K562 (cell line): ENCODE results near the gene GPSM3. TPM values are rescaled to one million over a fixed set of nuclear protein-coding genes. Genes with fewer than 3 reads are reported as not detected.

Experiments
- CEBPB ChIP-seq: fragments of 450-650 bp; IDR thresholded peaks from 2 replicates; pipeline ENCODE4 v1.6.1; 2016; ENCODE audit warnings: missing genetic modification characterization, missing compliant biosample characterization
- CHCHD3 ChIP-seq: fragments of 250-450 bp; sonication (Bioruptor Pico); IDR thresholded peaks from 2 replicates; pipeline ENCODE4 v2.1.2; 2022; ENCODE audit warnings: mild to moderate bottlenecking
- DMBX1 ChIP-seq: fragments of 250-450 bp; sonication (Bioruptor Pico); IDR thresholded peaks from 2 replicates; pipeline ENCODE4 v1.8.0; 2022; ENCODE audit warnings: inconsistent platforms, mild to moderate bottlenecking, moderate library complexity, borderline replicate concordance
- FOXK2 ChIP-seq, 2 experiments: fragments of 450-650 bp; IDR thresholded peaks in 1 of 2; conservative IDR thresholded peaks in 1 of 2; 2 replicates each; pipeline ENCODE4 v1.6.1; 2016; ENCODE audit warnings: low read depth in 2 of 2, mild to moderate bottlenecking in 1 of 2
- GATA2 ChIP-seq: sonication (generic); formaldehyde crosslinking; IDR thresholded peaks from 2 replicates; pipeline ENCODE4 v1.4.0; 2020; ENCODE audit warnings: mild to moderate bottlenecking, missing genetic modification reagents
- HDAC1 ChIP-seq, 2 experiments: fragments of 450-650 bp; IDR thresholded peaks; 2 replicates each; pipeline ENCODE4 v1.6.1; 2016 to 2017; ENCODE audit warnings: inconsistent platforms in 1 of 2, mild to moderate bottlenecking in 1 of 2, moderate library complexity in 1 of 2
- L3MBTL2 ChIP-seq: fragments of 450-650 bp; IDR thresholded peaks from 2 replicates; pipeline ENCODE4 v1.6.1; 2016; ENCODE audit warnings: mild to moderate bottlenecking, moderate library complexity
- MLX ChIP-seq, 2 experiments: fragments of 450-650 bp in 1 of 2; sonication (generic) in 1 of 2; formaldehyde crosslinking; conservative IDR thresholded peaks; 2 replicates each; pipeline versions ENCODE4 v1.4.0 to v1.8.1; 2020 to 2022; ENCODE audit warnings: mild to moderate bottlenecking in 1 of 2, missing genetic modification reagents in 1 of 2
- NRF1 ChIP-seq, 2 experiments: fragments of 450-650 bp; IDR thresholded peaks in 1 of 2; conservative IDR thresholded peaks in 1 of 2; 2 replicates each; pipeline ENCODE4 v1.6.1; 2014; ENCODE audit warnings: mild to moderate bottlenecking in 2 of 2
- PREB ChIP-seq: sonication (generic); formaldehyde crosslinking; IDR thresholded peaks from 2 replicates; pipeline ENCODE4 v1.8.1; 2023; ENCODE audit warnings: mild to moderate bottlenecking, missing genetic modification reagents
- SRSF7 ChIP-seq: fragments of 200-400 bp; formaldehyde crosslinking; optimal IDR thresholded peaks from 2 replicates; pipeline ENCODE3; 2017; ENCODE audit warnings: mild to moderate bottlenecking, low read depth, low read length
- TAF1 ChIP-seq: IDR thresholded peaks from 2 replicates; pipeline ENCODE4 v1.6.1; 2011; ENCODE audit warnings: mild to moderate bottlenecking, low read length, moderate library complexity; ENCODE audit not compliant: insufficient read depth, control insufficient read depth, severe bottlenecking; ENCODE audit errors: extremely low read depth
- ZBTB5 ChIP-seq: fragments of 450-650 bp; IDR thresholded peaks from 2 replicates; pipeline ENCODE4 v1.6.1; 2017; ENCODE audit warnings: antibody characterized with exemption
- ZSCAN29 ChIP-seq: fragments of 450-650 bp; IDR thresholded peaks from 2 replicates; pipeline ENCODE4 v1.6.1; 2017
- polyA plus RNA-seq, 8 experiments: library from polyadenylated mRNA; depleted of rRNA in 4 of 8; stranded (reverse) in 5 of 8; unstranded in 3 of 8; fragments of >200 nt; fragmentation: Nextera tagmentation in 2 of 8; fragmentation: Illumina TruSeq in 1 of 8; extraction: Ambion mirVana in 2 of 8; extraction: Trizol in 1 of 8; gene quantifications; 2 replicates each; pipeline versions ENCODE4 v1.2.1 to v1.2.3, GENCODE V29; 2011 to 2014; ENCODE audit warnings: inconsistent platforms in 1 of 8, missing spikeins in 1 of 8
- total RNA-seq, 7 experiments: library from RNA; depleted of rRNA in 6 of 7; stranded (reverse); fragments of >200 nt in 6 of 7; fragmentation: Illumina TruSeq in 2 of 7; extraction: Trizol in 2 of 7; gene quantifications; 2 replicates each; pipeline versions ENCODE4 v1.2.1 to v1.2.3, GENCODE V29; 2011 to 2021; ENCODE audit warnings: low replicate concordance in 1 of 7
- TF ChIP-seq, protein P1 (sequence below): fragments of 450-650 bp; IDR thresholded peaks from 2 replicates; pipeline ENCODE4 v1.6.1; 2016; ENCODE audit warnings: borderline replicate concordance
- TF ChIP-seq, protein P2 (sequence below): fragments of 450-650 bp; conservative IDR thresholded peaks from 2 replicates; pipeline ENCODE4 v1.6.1; 2016; ENCODE audit warnings: missing genetic modification characterization, low read depth, mild to moderate bottlenecking, control low read depth, missing compliant biosample characterization
- TF ChIP-seq, protein P3 (sequence below): fragments of 250-450 bp; sonication (Bioruptor Pico); IDR thresholded peaks from 2 replicates; pipeline ENCODE4 v1.6.1; 2021; ENCODE audit warnings: mild to moderate bottlenecking

Gene GPSM3
- total and polyA plus RNA-seq, 9 of the 15 experiments (the other 6 are each of a cell fraction or from before 2014, with no cell fraction given), result 5.3 to 42.6 (median 24.4) TPM

GRCh38 chr6:32188381-32189068, 3.9 kb downstream of the GPSM3 start (continued):
- TF ChIP-seq, protein P1, sequence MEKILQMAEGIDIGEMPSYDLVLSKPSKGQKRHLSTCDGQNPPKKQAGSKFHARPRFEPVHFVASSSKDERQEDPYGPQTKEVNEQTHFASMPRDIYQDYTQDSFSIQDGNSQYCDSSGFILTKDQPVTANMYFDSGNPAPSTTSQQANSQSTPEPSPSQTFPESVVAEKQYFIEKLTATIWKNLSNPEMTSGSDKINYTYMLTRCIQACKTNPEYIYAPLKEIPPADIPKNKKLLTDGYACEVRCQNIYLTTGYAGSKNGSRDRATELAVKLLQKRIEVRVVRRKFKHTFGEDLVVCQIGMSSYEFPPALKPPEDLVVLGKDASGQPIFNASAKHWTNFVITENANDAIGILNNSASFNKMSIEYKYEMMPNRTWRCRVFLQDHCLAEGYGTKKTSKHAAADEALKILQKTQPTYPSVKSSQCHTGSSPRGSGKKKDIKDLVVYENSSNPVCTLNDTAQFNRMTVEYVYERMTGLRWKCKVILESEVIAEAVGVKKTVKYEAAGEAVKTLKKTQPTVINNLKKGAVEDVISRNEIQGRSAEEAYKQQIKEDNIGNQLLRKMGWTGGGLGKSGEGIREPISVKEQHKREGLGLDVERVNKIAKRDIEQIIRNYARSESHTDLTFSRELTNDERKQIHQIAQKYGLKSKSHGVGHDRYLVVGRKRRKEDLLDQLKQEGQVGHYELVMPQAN, result peak; percentile 43; the same call in 1 of the 2 replicates
- TF ChIP-seq, protein P2, sequence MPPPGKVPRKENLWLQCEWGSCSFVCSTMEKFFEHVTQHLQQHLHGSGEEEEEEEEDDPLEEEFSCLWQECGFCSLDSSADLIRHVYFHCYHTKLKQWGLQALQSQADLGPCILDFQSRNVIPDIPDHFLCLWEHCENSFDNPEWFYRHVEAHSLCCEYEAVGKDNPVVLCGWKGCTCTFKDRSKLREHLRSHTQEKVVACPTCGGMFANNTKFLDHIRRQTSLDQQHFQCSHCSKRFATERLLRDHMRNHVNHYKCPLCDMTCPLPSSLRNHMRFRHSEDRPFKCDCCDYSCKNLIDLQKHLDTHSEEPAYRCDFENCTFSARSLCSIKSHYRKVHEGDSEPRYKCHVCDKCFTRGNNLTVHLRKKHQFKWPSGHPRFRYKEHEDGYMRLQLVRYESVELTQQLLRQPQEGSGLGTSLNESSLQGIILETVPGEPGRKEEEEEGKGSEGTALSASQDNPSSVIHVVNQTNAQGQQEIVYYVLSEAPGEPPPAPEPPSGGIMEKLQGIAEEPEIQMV (tag), result 0 out of 2 replicates have a peak, but pooled peaks have one; percentile 13
- 0 out of 2 replicates have a peak, but pooled peaks have one; percentile 18 for TF ChIP-seq L3MBTL2
- TF ChIP-seq CHCHD3 (CRISPR knock-in tag), result no peak; the same call in 1 of the 2 replicates
- 0 out of 2 replicates have a peak, but pooled peaks have one; percentile 22 for TF ChIP-seq ZBTB5
- TF ChIP-seq CEBPB (tag), result peak; percentile 91
- 0 out of 4 replicates have a peak, but pooled peaks of 1 of the 2 experiments have one; percentile 12 for TF ChIP-seq FOXK2 (conservative IDR thresholded peaks at IDR 0.05 in 1 of 2, IDR thresholded peaks at IDR 0.05 in 1 of 2; ENCODE audit: low read depth in 2 of 2)
- no peak for TF ChIP-seq DMBX1
- TF ChIP-seq SRSF7, result no peak
- TF ChIP-seq, protein P3, sequence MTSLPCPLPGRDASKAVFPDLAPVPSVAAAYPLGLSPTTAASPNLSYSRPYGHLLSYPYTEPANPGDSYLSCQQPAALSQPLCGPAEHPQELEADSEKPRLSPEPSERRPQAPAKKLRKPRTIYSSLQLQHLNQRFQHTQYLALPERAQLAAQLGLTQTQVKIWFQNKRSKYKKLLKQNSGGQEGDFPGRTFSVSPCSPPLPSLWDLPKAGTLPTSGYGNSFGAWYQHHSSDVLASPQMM (CRISPR knock-in tag), result no peak
- TF ChIP-seq GATA2 (CRISPR knock-in tag), result no peak
- TF ChIP-seq MLX (CRISPR knock-in tag; conservative IDR thresholded peaks at IDR 0.05), result no peak
- peak in 1 of 2 experiments; percentile 48; a peak in 1 of 4 replicates for TF ChIP-seq HDAC1 (IDR thresholded peaks at IDR 0.05)
- TF ChIP-seq ZSCAN29, result 0 out of 2 replicates have a peak, but pooled peaks have one; percentile 20
- TF ChIP-seq TAF1, result no peak
- TF ChIP-seq NRF1 (conservative IDR thresholded peaks at IDR 0.05 in 1 of 2, IDR thresholded peaks at IDR 0.05 in 1 of 2), result 0 out of 4 replicates have a peak, but pooled peaks of 1 of the 2 experiments have one; percentile 19
- no peak for TF ChIP-seq PREB (CRISPR knock-in tag)
